ENCODE measurements around the gene KRTAP10-2. TPM values are rescaled to one million over a fixed set of nuclear protein-coding genes. Genes with fewer than 3 reads are reported as not detected.
A peak's percentile ranks its signal among the peaks of the same experiment; 100 is the strongest.
"Not testable (repeated sequence)": the region's sequence is repeated elsewhere in the genome, so short reads cannot be mapped to it uniquely, and the experiment has no call there.

Gene KRTAP10-2
- total RNA-seq, 6 experiments from 2014 or later = not detected

DNA sequence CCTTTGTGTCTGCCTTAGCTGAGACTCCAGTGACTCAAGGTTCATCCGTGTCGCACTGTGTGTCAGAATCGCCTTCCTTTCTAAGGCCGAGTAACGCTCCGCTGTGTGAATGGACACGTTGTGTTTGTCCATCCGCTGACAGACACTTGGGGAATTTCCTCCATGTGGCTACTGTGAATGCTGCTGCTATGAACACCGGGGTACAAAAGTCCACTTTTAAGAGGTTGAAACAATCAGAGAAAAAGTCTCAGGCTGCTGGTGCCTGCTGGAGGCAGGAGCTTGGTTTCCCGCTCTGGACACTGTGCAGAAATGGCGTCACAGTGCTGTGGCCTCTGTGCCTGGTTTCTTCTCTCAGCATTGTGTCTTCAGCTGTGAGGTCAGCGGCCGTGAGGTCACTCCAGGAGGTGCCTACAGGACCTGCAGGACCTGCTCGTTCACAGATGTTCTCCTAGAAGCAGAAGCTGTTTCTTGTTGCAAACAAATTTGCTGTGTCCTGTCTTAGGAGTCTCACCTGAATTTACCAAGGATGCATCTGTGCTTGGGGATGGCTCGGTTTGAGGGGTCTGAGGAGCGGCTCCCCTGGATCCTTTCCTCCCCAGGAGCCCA lies 45.5 kb downstream of the KRTAP10-2 start:
- intact Hi-C loops (cut with DNase I) = no loop called here
- H3K36me3 ChIP-seq = no peaks in the 10 kb centered on the region
- H3K4me3 ChIP-seq = no peak overlapping the region
- DNase-seq (peak in 1 of 3 donors; percentile 17), ATAC-seq (no peak)
- TF ChIP-seq POLR2A (IDR thresholded peaks at IDR 0.05) = no peak
- TF ChIP-seq, protein P1, sequence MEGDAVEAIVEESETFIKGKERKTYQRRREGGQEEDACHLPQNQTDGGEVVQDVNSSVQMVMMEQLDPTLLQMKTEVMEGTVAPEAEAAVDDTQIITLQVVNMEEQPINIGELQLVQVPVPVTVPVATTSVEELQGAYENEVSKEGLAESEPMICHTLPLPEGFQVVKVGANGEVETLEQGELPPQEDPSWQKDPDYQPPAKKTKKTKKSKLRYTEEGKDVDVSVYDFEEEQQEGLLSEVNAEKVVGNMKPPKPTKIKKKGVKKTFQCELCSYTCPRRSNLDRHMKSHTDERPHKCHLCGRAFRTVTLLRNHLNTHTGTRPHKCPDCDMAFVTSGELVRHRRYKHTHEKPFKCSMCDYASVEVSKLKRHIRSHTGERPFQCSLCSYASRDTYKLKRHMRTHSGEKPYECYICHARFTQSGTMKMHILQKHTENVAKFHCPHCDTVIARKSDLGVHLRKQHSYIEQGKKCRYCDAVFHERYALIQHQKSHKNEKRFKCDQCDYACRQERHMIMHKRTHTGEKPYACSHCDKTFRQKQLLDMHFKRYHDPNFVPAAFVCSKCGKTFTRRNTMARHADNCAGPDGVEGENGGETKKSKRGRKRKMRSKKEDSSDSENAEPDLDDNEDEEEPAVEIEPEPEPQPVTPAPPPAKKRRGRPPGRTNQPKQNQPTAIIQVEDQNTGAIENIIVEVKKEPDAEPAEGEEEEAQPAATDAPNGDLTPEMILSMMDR (IDR thresholded peaks at IDR 0.05) = no peak
- no peaks in the 10 kb centered on the region for H3K27me3 ChIP-seq
- H3K4me1 ChIP-seq = peaks cover 0 to 4% (median 2%) of the 10 kb centered on the region in 4 donors
- WGBS (ENCODE audit: insufficient coverage, low coverage, low lambda C conversion rate, missing lambda C conversion rate) = 46% methylated on average over 7 of the region's 16 CpGs
- H3K9me3 ChIP-seq = no peaks in the 10 kb centered on the region
- H3K27ac ChIP-seq = no peak overlapping the region

DNA sequence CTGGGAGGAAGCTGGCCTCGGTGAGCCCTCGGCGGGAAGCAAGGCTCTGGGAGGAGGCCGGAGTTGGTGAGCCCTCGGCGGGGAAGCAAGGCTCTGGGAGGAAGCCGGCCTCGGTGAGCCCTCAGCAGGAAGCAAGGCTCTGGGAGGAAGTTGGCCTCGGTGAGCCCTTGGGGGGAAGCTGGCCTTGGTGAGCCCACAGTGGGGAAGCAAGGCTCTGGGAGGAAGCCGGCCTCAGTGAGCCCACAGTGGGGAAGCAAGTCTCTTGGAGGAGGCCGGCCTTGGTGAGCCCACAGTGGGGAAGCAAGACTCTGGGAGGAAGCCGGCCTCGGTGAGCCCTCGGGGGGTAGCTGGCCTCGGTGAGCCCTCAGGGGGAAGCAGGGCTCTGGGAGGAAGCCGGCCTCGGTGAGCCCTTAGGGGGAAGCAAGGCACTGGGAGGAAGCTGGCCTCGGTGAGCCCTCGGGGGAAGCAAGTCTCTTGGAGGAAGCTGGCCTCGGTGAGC lies 47.4 kb downstream of the KRTAP10-2 start:
- no peaks in the 10 kb centered on the region for H3K36me3 ChIP-seq
- no peak overlapping the region for H3K4me3 ChIP-seq
- H3K27ac ChIP-seq = no peak overlapping the region
- intact Hi-C loops (cut with DNase I) = no loop called here
- WGBS (ENCODE audit: insufficient coverage, low coverage, low lambda C conversion rate, missing lambda C conversion rate) = 44% methylated on average over 14 of the region's 20 CpGs
- no peak for ATAC-seq
- DNase-seq = peak in 2 of 3 donors; percentile 22 to 55
- peaks cover 0 to 4% (median 2%) of the 10 kb centered on the region in 4 donors for H3K4me1 ChIP-seq
- H3K9me3 ChIP-seq = no peaks in the 10 kb centered on the region
- TF ChIP-seq, protein P1 (IDR thresholded peaks at IDR 0.05) = no peak
- no peak for TF ChIP-seq POLR2A (IDR thresholded peaks at IDR 0.05)
- no peaks in the 10 kb centered on the region for H3K27me3 ChIP-seq

DNA sequence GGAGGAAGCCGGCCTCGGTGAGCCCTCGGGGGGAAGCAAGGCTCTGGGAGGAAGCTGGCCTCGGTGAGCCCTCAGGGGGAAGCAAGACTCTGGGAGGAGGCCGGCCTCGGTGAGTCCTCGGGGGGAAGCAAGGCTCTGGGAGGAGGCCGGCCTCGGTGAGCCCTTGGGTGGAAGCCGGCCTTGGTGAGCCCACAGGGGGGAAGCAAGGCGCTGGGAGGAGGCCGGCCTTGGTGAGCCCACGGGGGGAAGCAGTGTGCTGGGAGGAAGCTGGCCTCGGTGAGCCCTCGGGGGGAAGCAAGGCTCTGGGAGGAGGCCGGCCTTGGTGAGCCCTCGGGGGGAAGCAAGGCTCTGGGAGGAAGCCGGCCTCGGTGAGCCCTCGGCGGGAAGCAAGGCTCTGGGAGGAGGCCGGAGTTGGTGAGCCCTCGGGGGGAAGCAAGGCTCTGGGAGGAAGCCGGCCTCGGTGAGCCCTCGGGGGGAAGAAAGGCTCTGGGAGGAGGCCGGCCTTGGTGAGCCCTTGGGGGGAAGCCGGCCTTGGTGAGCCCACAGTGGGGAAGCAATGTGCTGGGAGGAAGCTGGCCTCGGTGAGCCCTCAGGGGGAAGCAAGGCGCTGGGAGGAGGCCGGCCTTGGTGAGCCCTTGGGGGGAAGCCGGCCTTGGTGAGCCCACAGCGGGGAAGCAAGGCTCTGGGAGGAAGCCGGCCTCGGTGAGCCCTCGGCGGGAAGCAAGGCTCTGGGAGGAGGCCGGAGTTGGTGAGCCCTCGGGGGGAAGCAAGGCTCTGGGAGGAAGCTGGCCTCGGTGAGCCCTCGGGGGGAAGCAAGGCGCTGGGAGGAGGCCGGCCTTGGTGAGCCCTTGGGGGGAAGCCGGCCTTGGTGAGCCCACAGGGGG lies 48.1 kb downstream of the KRTAP10-2 start:
- 75% methylated on average over 36 of the region's 44 CpGs for WGBS (ENCODE audit: insufficient coverage, low coverage, low lambda C conversion rate, missing lambda C conversion rate)
- H3K27ac ChIP-seq; H3K4me3 ChIP-seq; H3K27me3 ChIP-seq; H3K4me1 ChIP-seq; ATAC-seq; intact Hi-C loops (cut with DNase I); H3K36me3 ChIP-seq; H3K9me3 ChIP-seq: not testable (repeated sequence)
- DNase-seq = peak in 1 of 3 donors; percentile 11

DNA sequence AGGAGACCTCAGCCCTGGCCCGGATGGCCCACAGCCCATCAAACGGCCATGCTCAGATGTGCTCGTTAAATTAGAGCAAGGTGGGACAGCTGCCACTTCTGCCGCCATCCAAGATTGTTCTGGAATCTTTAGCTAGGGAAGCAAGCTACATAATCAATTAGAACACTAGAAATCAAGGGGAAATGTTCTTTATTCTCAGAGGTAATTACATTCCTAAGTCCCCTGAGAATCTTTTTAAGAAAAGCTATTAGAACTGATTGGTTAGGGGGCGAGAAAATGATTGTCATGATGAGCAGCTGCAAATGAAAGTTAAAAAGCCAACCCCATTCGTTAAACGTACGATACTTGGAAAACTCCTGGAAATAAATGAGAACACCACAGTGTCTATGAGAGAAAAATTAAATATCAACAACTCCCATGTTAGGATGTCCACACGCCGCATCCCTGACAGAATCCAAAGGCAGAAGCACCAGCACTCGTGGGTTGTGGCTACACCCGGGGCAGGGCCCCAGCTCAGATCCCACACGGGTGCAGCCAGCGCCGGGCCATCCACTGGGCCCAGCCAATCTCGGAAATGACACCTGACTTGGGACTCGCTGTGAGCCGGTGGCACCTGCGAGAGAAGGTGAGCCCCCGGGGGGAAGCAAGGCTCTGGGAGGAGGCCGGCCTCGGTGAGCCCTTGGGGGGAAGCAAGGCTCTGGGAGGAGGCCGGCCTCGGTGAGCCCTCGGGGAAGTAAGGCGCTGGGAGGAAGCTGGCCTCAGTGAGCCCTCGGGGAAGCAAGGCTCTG lies 48.9 kb downstream of the KRTAP10-2 start:
- no peak overlapping the region for H3K4me3 ChIP-seq

More for the DNA sequence above, 48.9 kb downstream of the KRTAP10-2 start:
- Histone ChIP-seq H3K36me3 (no peaks in the 10 kb centered on the region), H3K27me3 (no peaks in the 10 kb centered on the region), H3K27ac (no peak overlapping the region), H3K9me3 (no peaks in the 10 kb centered on the region), H3K4me1 (no peaks in the 10 kb centered on the region)
- no peak for TF ChIP-seq POLR2A (IDR thresholded peaks at IDR 0.05)
- TF ChIP-seq, protein P1 (IDR thresholded peaks at IDR 0.05) = no peak
- intact Hi-C loops (cut with DNase I) = no loop called here
- WGBS (ENCODE audit: insufficient coverage, low coverage, low lambda C conversion rate, missing lambda C conversion rate) = 82% methylated on average over 19 of the region's 27 CpGs
- DNase-seq (peak in 1 of 3 donors; percentile 14), ATAC-seq (no peak)

Other genes starting within 250 kb of the KRTAP10-2 start
- 10 to 100 TPM in 4 of 6 experiments, 1 to 10 TPM in 2; 6.9 to 15.4 (median 13.1) TPM for gene CFAP410, start 212.1 kb downstream of the KRTAP10-2 start, total RNA-seq
- gene TRPM2, start 197.9 kb downstream of the KRTAP10-2 start, total RNA-seq = 1 to 10 TPM in 4 of 6 experiments, under 1 TPM in 2; 0.92 to 2.0 (median 1.2) TPM
- gene LRRC3, start 96.0 kb downstream of the KRTAP10-2 start, total RNA-seq = 10 to 100 TPM in 5 of 6 experiments, 1 to 10 TPM in 1; 7.5 to 19.3 (median 13.9) TPM
- gene KRTAP10-1, start 11.3 kb downstream of the KRTAP10-2 start, total RNA-seq = not detected
- gene KRTAP10-3, start 7.3 kb upstream of the KRTAP10-2 start, total RNA-seq = not detected
- not detected for gene KRTAP10-4, start 22.2 kb upstream of the KRTAP10-2 start, total RNA-seq
- not detected for gene KRTAP10-5, start 29.1 kb upstream of the KRTAP10-2 start, total RNA-seq
- gene KRTAP10-6, start 41.0 kb upstream of the KRTAP10-2 start, total RNA-seq = not detected
- not detected for gene KRTAP10-7, start 49.1 kb upstream of the KRTAP10-2 start, total RNA-seq
- gene KRTAP10-8, start 60.6 kb upstream of the KRTAP10-2 start, total RNA-seq = not detected
- gene KRTAP10-9, start 75.6 kb upstream of the KRTAP10-2 start, total RNA-seq = not detected
- gene KRTAP10-10, start 85.9 kb upstream of the KRTAP10-2 start, total RNA-seq = not detected
- gene KRTAP10-11, start 94.9 kb upstream of the KRTAP10-2 start, total RNA-seq = not detected
- gene KRTAP12-4, start 103.2 kb upstream of the KRTAP10-2 start, total RNA-seq = not detected
- gene KRTAP12-3, start 106.4 kb upstream of the KRTAP10-2 start, total RNA-seq = not detected
- not detected for gene KRTAP12-2, start 115.4 kb upstream of the KRTAP10-2 start, total RNA-seq
- gene KRTAP12-1, start 130.7 kb upstream of the KRTAP10-2 start, total RNA-seq = not detected
- not detected for gene KRTAP10-12, start 145.7 kb upstream of the KRTAP10-2 start, total RNA-seq
- gene TSPEAR, start 160.1 kb upstream of the KRTAP10-2 start, total RNA-seq = not detected